B cell (primary cell): Measurements from ENCODE around the gene HOXD8. TPM values are rescaled to one million over a fixed set of nuclear protein-coding genes. Genes with fewer than 3 reads are reported as not detected.

Source experiments
- ATAC-seq: fragments of 200-7000 bp; cut with Tn5 transposase; one replicate; pipeline ENCODE4 v1.10.0; 2021; ENCODE audit warnings: low read depth, mild to moderate bottlenecking, moderate number of reproducible peaks, moderate library complexity
- CTCF ChIA-PET: fragments of 350-600 bp; sonication (Branson Sonifier 250); formaldehyde crosslinking; loops from one replicate; lab custom pipeline; 2021; ENCODE audit warnings: antibody characterized with exemption, inconsistent platforms; lab: Charles Lee
- POLR2A ChIA-PET: fragments of 350-600 bp; sonication (Branson Sonifier 250); formaldehyde crosslinking; loops from one replicate; lab custom pipeline; 2021; ENCODE audit warnings: antibody characterized with exemption; lab: Charles Lee
- DNase-seq: peaks from one replicate; pipeline ENCODE4 v3.0.0; 2013
- H2AFZ ChIP-seq: 2 replicates; pipeline ENCODE4 v1.6.1; 2012; ENCODE audit warnings: mild to moderate bottlenecking, low read depth, low read length; ENCODE audit not compliant: insufficient read depth, poor library complexity, severe bottlenecking
- H3K27ac ChIP-seq, 2 donors: 1 replicate in 1 of 2; 2 replicates in 1 of 2; pipeline ENCODE4 v1.5.1; 2012 to 2013; ENCODE audit warnings: low read length in 2 of 2, mild to moderate bottlenecking in 2 of 2, moderate library complexity in 1 of 2
- H3K27me3 ChIP-seq, 4 experiments: fragments of 200-600 bp in 1 of 4; sonication (generic) in 1 of 4; replicated peaks in 1 of 4; 1 replicate in 2 of 4; 2 replicates in 2 of 4; pipeline versions ENCODE4 v1.6.1 to v1.7.0; 2013 to 2016; ENCODE audit warnings: low read length in 3 of 4, mild to moderate bottlenecking in 2 of 4, mixed read lengths in 1 of 4, moderate library complexity in 1 of 4; ENCODE audit not compliant: insufficient read depth in 4 of 4, control insufficient read depth in 3 of 4; ENCODE audit errors: control extremely low read depth in 1 of 4
- H3K36me3 ChIP-seq, 2 experiments: replicated peaks in 1 of 2; 1 replicate in 1 of 2; 2 replicates in 1 of 2; pipeline versions ENCODE4 v1.6.1 to v1.7.1; 2013; ENCODE audit warnings: low read length in 1 of 2; ENCODE audit not compliant: insufficient read depth in 2 of 2, control insufficient read depth in 1 of 2; ENCODE audit errors: control extremely low read depth in 1 of 2, extremely low read depth in 1 of 2
- H3K4me1 ChIP-seq, 2 donors: fragments of 200-600 bp in 1 of 2; sonication (generic) in 1 of 2; 1 replicate in 1 of 2; 2 replicates in 1 of 2; pipeline versions ENCODE4 v1.5.1 to v1.6.1; 2013 to 2017; ENCODE audit warnings: low read length in 2 of 2; ENCODE audit not compliant: control insufficient read depth in 2 of 2, insufficient read depth in 2 of 2
- H3K4me2 ChIP-seq: replicated peaks from 2 replicates; pipeline ENCODE3; 2012; ENCODE audit warnings: mild to moderate bottlenecking, low read depth, low read length; ENCODE audit not compliant: poor library complexity, severe bottlenecking
- H3K4me3 ChIP-seq, 5 experiments: fragments of 200-600 bp in 1 of 5; sonication (generic) in 1 of 5; 1 replicate in 3 of 5; 2 replicates in 2 of 5; pipeline versions ENCODE4 v1.5.1 to v1.7.0; 2011 to 2016; ENCODE audit warnings: low read length in 4 of 5, mild to moderate bottlenecking in 4 of 5, low read depth in 2 of 5, control low read depth in 1 of 5, moderate library complexity in 1 of 5; ENCODE audit not compliant: insufficient read depth in 1 of 5; ENCODE audit errors: control extremely low read depth in 1 of 5, extremely low read depth in 1 of 5
- H3K79me2 ChIP-seq: fragments of 200-600 bp; sonication (generic); one replicate; pipeline ENCODE4 v1.6.0; 2016; ENCODE audit warnings: low read length; ENCODE audit not compliant: control insufficient read depth, insufficient read depth
- H3K9ac ChIP-seq: fragments of 200-600 bp; sonication (generic); 2 replicates; pipeline ENCODE4 v1.6.1; 2017; ENCODE audit warnings: mild to moderate bottlenecking, low read length, moderate library complexity
- H3K9me3 ChIP-seq, 3 donors: one replicate each; pipeline versions ENCODE4 v1.6.1 to v1.7.1; 2013; ENCODE audit warnings: low read length in 2 of 3; ENCODE audit not compliant: control insufficient read depth in 2 of 3, insufficient read depth in 1 of 3; ENCODE audit errors: control extremely low read depth in 1 of 3
- H4K20me1 ChIP-seq: 2 replicates; pipeline ENCODE4 v1.6.0; 2012; ENCODE audit warnings: mild to moderate bottlenecking, low read length; ENCODE audit not compliant: insufficient read depth, control insufficient read depth, poor library complexity, severe bottlenecking
- H3K27ac Mint-ChIP-seq: one replicate; pipeline ENCODE4 v1.8.0; 2021; ENCODE audit warnings: mixed read lengths
- H3K27me3 Mint-ChIP-seq: one replicate; pipeline ENCODE4 v1.8.0; 2021; ENCODE audit warnings: mixed read lengths
- H3K4me1 Mint-ChIP-seq: one replicate; pipeline ENCODE4 v1.8.0; 2021; ENCODE audit warnings: mixed read lengths
- H3K4me3 Mint-ChIP-seq: one replicate; pipeline ENCODE4 v1.8.0; 2021; ENCODE audit warnings: mixed read lengths
- H3K9me3 Mint-ChIP-seq: one replicate; pipeline ENCODE4 v1.8.0; 2022; ENCODE audit warnings: mixed read lengths; ENCODE audit not compliant: insufficient read depth
- CTCF ChIP-seq: fragments of 200-600 bp; IDR thresholded peaks from one replicate; pipeline ENCODE4 v1.8.0; 2022; ENCODE audit warnings: antibody characterized with exemption, mild to moderate bottlenecking
- EZH2 ChIP-seq: IDR thresholded peaks from 2 replicates; pipeline ENCODE4 v1.6.1; 2012; ENCODE audit warnings: borderline replicate concordance, low read depth, mild to moderate bottlenecking, moderate library complexity, low read length; ENCODE audit not compliant: insufficient read depth, poor library complexity, severe bottlenecking
- WGBS: methylation state at CpG from one replicate; pipeline ENCODE4 v1.1.5; 2013; ENCODE audit warnings: missing lambda C conversion rate; ENCODE audit not compliant: insufficient coverage; 5-methylcytosine and 5-hydroxymethylcytosine counted together
- intact Hi-C: fragments of 100-400 bp; cut with micrococcal nuclease; formaldehyde crosslinking; loops from one replicate; pipeline ENCODE4 v1.10.0; 2022
- polyA plus RNA-seq: library from polyadenylated mRNA; depleted of rRNA; stranded (reverse); fragments of >200 nt; gene quantifications from 2 replicates; pipeline ENCODE4 v1.2.3, GENCODE V29; 2012
- total RNA-seq, 2 donors: library from RNA; stranded (reverse); fragments of 120-200 nt in 1 of 2; gene quantifications; 1 replicate in 1 of 2; 2 replicates in 1 of 2; pipeline versions ENCODE4 v1.2.3 to v1.2.4, GENCODE V29; 2013 to 2022

HOXD8 gene
- total and polyA plus RNA-seq, 2 donors (not counting 1 experiment from before 2014, with no cell fraction given): not detected

GRCh38 chr2:176165370-176166050, 36.0 kb downstream of the HOXD8 start:
- peaks cover 78% of the 10 kb centered on the region for H3K27me3 Mint-ChIP-seq
- intact Hi-C loops: no loop called here
- Histone ChIP-seq H3K4me3 (no peak overlapping the region), H3K4me2 (no peak overlapping the region), H3K9ac (no peak overlapping the region), H3K27me3 (peaks cover 0 to 82% (median 58%) of the 10 kb centered on the region in 4 experiments), H4K20me1 (no peaks in the 10 kb centered on the region), H3K27ac (no peak overlapping the region), H2AFZ (peak overlapping the region; percentile 25), H3K36me3 (no peaks in the 10 kb centered on the region), H3K79me2 (no peaks in the 10 kb centered on the region), H3K9me3 (peaks cover 0 to 51% (median 0%) of the 10 kb centered on the region in 3 donors), H3K4me1 (peaks cover 4 to 11% of the 10 kb centered on the region in 2 donors)
- POLR2A ChIA-PET: no interaction called here
- no peak overlapping the region for H3K27ac Mint-ChIP-seq
- ATAC-seq (no peak), DNase-seq (no peak)
- CTCF ChIA-PET: no interaction called here
- no peak overlapping the region for H3K4me3 Mint-ChIP-seq
- H3K9me3 Mint-ChIP-seq: no peaks in the 10 kb centered on the region
- WGBS: 4% methylated on average over 19 of the region's 26 CpGs
- TF ChIP-seq CTCF (no peak), EZH2 (no peak)
- H3K4me1 Mint-ChIP-seq: peaks cover 6% of the 10 kb centered on the region

- CTCF ChIA-PET: no interaction called here
- POLR2A ChIA-PET: no interaction called here
- no peaks in the 10 kb centered on the region for H3K79me2 ChIP-seq
- DNase-seq (no peak), ATAC-seq (no peak)
- peaks cover 4 to 11% of the 10 kb centered on the region in 2 donors for H3K4me1 ChIP-seq
- Mint-ChIP-seq H3K9me3 (no peaks in the 10 kb centered on the region), H3K27ac (no peak overlapping the region), H3K4me1 (peaks cover 6% of the 10 kb centered on the region), H3K4me3 (no peak overlapping the region), H3K27me3 (peaks cover 78% of the 10 kb centered on the region)
- TF ChIP-seq CTCF (no peak), EZH2 (no peak)
- intact Hi-C loops: no loop called here
- H2AFZ ChIP-seq: no peak overlapping the region
- peaks cover 0 to 43% (median 0%) of the 10 kb centered on the region in 3 donors for H3K9me3 ChIP-seq
- H3K9ac ChIP-seq: no peak overlapping the region
- no peaks in the 10 kb centered on the region for H4K20me1 ChIP-seq
- H3K27me3 ChIP-seq: peaks cover 0 to 81% (median 57%) of the 10 kb centered on the region in 4 experiments
- no peak overlapping the region for H3K4me2 ChIP-seq
- H3K27ac ChIP-seq: no peak overlapping the region
- no peaks in the 10 kb centered on the region for H3K36me3 ChIP-seq
- H3K4me3 ChIP-seq: no peak overlapping the region
- no CpG with 5 or more reads among the region's 2 CpGs for WGBS
Measured at GRCh38 chr2:176166272-176166671, 36.8 kb downstream of the HOXD8 start.
